ENCODE results near the gene TUBGCP3.

TUBGCP3 gene

GRCh38 chr13:112483299-112483698 lies 104.7 kb downstream of the TUBGCP3 start:
- no peak for DNase-seq (ENCODE audit: low spot score)

GRCh38 chr13:112481458-112481857 lies 106.5 kb downstream of the TUBGCP3 start:
- no peak for DNase-seq (ENCODE audit: low spot score)

GRCh38 chr13:112479389-112479788 lies 108.6 kb downstream of the TUBGCP3 start:
- DNase-seq (ENCODE audit: low spot score), result no peak

- DNase-seq (ENCODE audit: low spot score), result no peak
Observed at GRCh38 chr13:112477070-112477619, 110.8 kb downstream of the TUBGCP3 start.

- DNase-seq (ENCODE audit: low spot score), result no peak
Observed at GRCh38 chr13:112475889-112476288, 112.1 kb downstream of the TUBGCP3 start.

- no peak for DNase-seq (ENCODE audit: low spot score)
Observed at GRCh38 chr13:112474869-112475268, 113.1 kb downstream of the TUBGCP3 start.

GRCh38 chr13:112473818-112474217 lies 114.1 kb downstream of the TUBGCP3 start:
- no peak for DNase-seq (ENCODE audit: low spot score)

GRCh38 chr13:112469071-112469745 lies 118.7 kb downstream of the TUBGCP3 start:
- DNase-seq (ENCODE audit: low spot score), result no peak

- no peak for DNase-seq (ENCODE audit: low spot score)
Observed at GRCh38 chr13:112468069-112468468, 119.9 kb downstream of the TUBGCP3 start.

GRCh38 chr13:112467236-112467635 lies 120.7 kb downstream of the TUBGCP3 start:
- DNase-seq (ENCODE audit: low spot score), result no peak

GRCh38 chr13:112466132-112467058 lies 121.6 kb downstream of the TUBGCP3 start:
- DNase-seq (ENCODE audit: low spot score), result no peak

GRCh38 chr13:112465251-112466131 lies 122.5 kb downstream of the TUBGCP3 start:
- no peak for DNase-seq (ENCODE audit: low spot score)

GRCh38 chr13:112464720-112465119 lies 123.2 kb downstream of the TUBGCP3 start:
- no peak for DNase-seq (ENCODE audit: low spot score)

- no peak for DNase-seq (ENCODE audit: low spot score)
Observed at GRCh38 chr13:112462408-112462807, 125.5 kb downstream of the TUBGCP3 start.

GRCh38 chr13:112457485-112457884 lies 130.5 kb downstream of the TUBGCP3 start:
- DNase-seq (ENCODE audit: low spot score), result no peak

- DNase-seq (ENCODE audit: low spot score), result no peak
Observed at GRCh38 chr13:112457081-112457480, 130.9 kb downstream of the TUBGCP3 start.

GRCh38 chr13:112456138-112457056 lies 131.6 kb downstream of the TUBGCP3 start:
- no peak for DNase-seq (ENCODE audit: low spot score)

GRCh38 chr13:112455476-112456059 lies 132.4 kb downstream of the TUBGCP3 start:
- DNase-seq (ENCODE audit: low spot score), result no peak

GRCh38 chr13:112454648-112455334 lies 133.2 kb downstream of the TUBGCP3 start:
- no peak for DNase-seq (ENCODE audit: low spot score)
